ENCODE measurements around the gene PTPRG. TPM values are rescaled to one million over a fixed set of nuclear protein-coding genes. Genes with fewer than 3 reads are reported as not detected.
"Not testable (repeated sequence)": the region's sequence is repeated elsewhere in the genome, so short reads cannot be mapped to it uniquely, and the experiment has no call there.

Gene PTPRG
- total RNA-seq, 1 donor from 2014 or later: 44.3 TPM

GRCh38 chr3:61814674-61815073 lies 253.3 kb downstream of the PTPRG start:
- no peaks in the 10 kb centered on the region for H3K27me3 Mint-ChIP-seq
- H3K4me3 Mint-ChIP-seq (ENCODE audit: low read depth): no peak overlapping the region
- no peaks in the 10 kb centered on the region for H3K9me3 Mint-ChIP-seq (ENCODE audit: low read depth)
- H3K27ac Mint-ChIP-seq: no peak overlapping the region
- H3K4me1 Mint-ChIP-seq (ENCODE audit: low read depth): peaks cover 6% of the 10 kb centered on the region
- no peak for TF ChIP-seq CTCF (IDR thresholded peaks at IDR 0.05; ENCODE audit: unreplicated experiment)
- no peak for DNase-seq (ENCODE audit: low spot score, unreplicated experiment)
- H3K36me3 Mint-ChIP-seq (ENCODE audit: insufficient read depth): no peaks in the 10 kb centered on the region

- H3K9me3 Mint-ChIP-seq (ENCODE audit: low read depth); DNase-seq (ENCODE audit: low spot score, unreplicated experiment): not testable (repeated sequence)
Measured at GRCh38 chr3:61816304-61816703, 254.9 kb downstream of the PTPRG start.

GRCh38 chr3:61819861-61820260 lies 258.5 kb downstream of the PTPRG start:
- Mint-ChIP-seq H3K4me3 (ENCODE audit: low read depth) (no peak overlapping the region), H3K4me1 (ENCODE audit: low read depth) (no peaks in the 10 kb centered on the region), H3K27me3 (no peaks in the 10 kb centered on the region), H3K36me3 (ENCODE audit: insufficient read depth) (no peaks in the 10 kb centered on the region), H3K9me3 (ENCODE audit: low read depth) (no peaks in the 10 kb centered on the region), H3K27ac (no peak overlapping the region)
- no peak for DNase-seq (ENCODE audit: low spot score, unreplicated experiment)
- TF ChIP-seq CTCF (IDR thresholded peaks at IDR 0.05; ENCODE audit: unreplicated experiment): no peak

More at GRCh38 chr3:61816304-61816703, 254.9 kb downstream of the PTPRG start:
- H3K4me1 Mint-ChIP-seq (ENCODE audit: low read depth); H3K36me3 Mint-ChIP-seq (ENCODE audit: insufficient read depth); H3K27ac Mint-ChIP-seq; H3K27me3 Mint-ChIP-seq; H3K4me3 Mint-ChIP-seq (ENCODE audit: low read depth): not testable (repeated sequence)

GRCh38 chr3:61820306-61820992 lies 259.1 kb downstream of the PTPRG start:
- no peak overlapping the region for H3K4me3 Mint-ChIP-seq (ENCODE audit: low read depth)
- H3K27me3 Mint-ChIP-seq: no peaks in the 10 kb centered on the region
- no peaks in the 10 kb centered on the region for H3K4me1 Mint-ChIP-seq (ENCODE audit: low read depth)
- DNase-seq (ENCODE audit: low spot score, unreplicated experiment): no peak
- no peaks in the 10 kb centered on the region for H3K36me3 Mint-ChIP-seq (ENCODE audit: insufficient read depth)
- no peak overlapping the region for H3K27ac Mint-ChIP-seq
- no peak for TF ChIP-seq CTCF (IDR thresholded peaks at IDR 0.05; ENCODE audit: unreplicated experiment)
- H3K9me3 Mint-ChIP-seq (ENCODE audit: low read depth): no peaks in the 10 kb centered on the region

GRCh38 chr3:61821823-61822251 lies 260.5 kb downstream of the PTPRG start:
- Mint-ChIP-seq H3K4me1 (ENCODE audit: low read depth) (no peaks in the 10 kb centered on the region), H3K36me3 (ENCODE audit: insufficient read depth) (no peaks in the 10 kb centered on the region), H3K27ac (no peak overlapping the region), H3K4me3 (ENCODE audit: low read depth) (no peak overlapping the region), H3K9me3 (ENCODE audit: low read depth) (no peaks in the 10 kb centered on the region), H3K27me3 (no peaks in the 10 kb centered on the region)
- no peak for DNase-seq (ENCODE audit: low spot score, unreplicated experiment)
- no peak for TF ChIP-seq CTCF (IDR thresholded peaks at IDR 0.05; ENCODE audit: unreplicated experiment)

GRCh38 chr3:61822588-61822987 lies 261.2 kb downstream of the PTPRG start:
- no peak for DNase-seq (ENCODE audit: low spot score, unreplicated experiment)
- no peak for TF ChIP-seq CTCF (IDR thresholded peaks at IDR 0.05; ENCODE audit: unreplicated experiment)
- H3K27me3 Mint-ChIP-seq: no peaks in the 10 kb centered on the region
- no peaks in the 10 kb centered on the region for H3K4me1 Mint-ChIP-seq (ENCODE audit: low read depth)
- no peaks in the 10 kb centered on the region for H3K36me3 Mint-ChIP-seq (ENCODE audit: insufficient read depth)
- no peaks in the 10 kb centered on the region for H3K9me3 Mint-ChIP-seq (ENCODE audit: low read depth)
- no peak overlapping the region for H3K4me3 Mint-ChIP-seq (ENCODE audit: low read depth)
- no peak overlapping the region for H3K27ac Mint-ChIP-seq
